GM18505 (cell line): ENCODE measurements around the gene GOLGA8J.
"Not testable (repeated sequence)": the region's sequence is repeated elsewhere in the genome, so short reads cannot be mapped to it uniquely, and the experiment has no call there.

Experiments used
- ATAC-seq: cut with Tn5 transposase; IDR thresholded peaks from one replicate; pipeline ENCODE4 v1.9.1; 2021; ENCODE audit not compliant: unreplicated experiment
- POLR2A ChIP-seq: IDR thresholded peaks from 4 replicates; pipeline ENCODE4 v1.6.1; 2011; ENCODE audit warnings: borderline replicate concordance; ENCODE audit not compliant: insufficient read depth, insufficient read length; ENCODE audit errors: extremely low read depth

GOLGA8J gene, protein sequence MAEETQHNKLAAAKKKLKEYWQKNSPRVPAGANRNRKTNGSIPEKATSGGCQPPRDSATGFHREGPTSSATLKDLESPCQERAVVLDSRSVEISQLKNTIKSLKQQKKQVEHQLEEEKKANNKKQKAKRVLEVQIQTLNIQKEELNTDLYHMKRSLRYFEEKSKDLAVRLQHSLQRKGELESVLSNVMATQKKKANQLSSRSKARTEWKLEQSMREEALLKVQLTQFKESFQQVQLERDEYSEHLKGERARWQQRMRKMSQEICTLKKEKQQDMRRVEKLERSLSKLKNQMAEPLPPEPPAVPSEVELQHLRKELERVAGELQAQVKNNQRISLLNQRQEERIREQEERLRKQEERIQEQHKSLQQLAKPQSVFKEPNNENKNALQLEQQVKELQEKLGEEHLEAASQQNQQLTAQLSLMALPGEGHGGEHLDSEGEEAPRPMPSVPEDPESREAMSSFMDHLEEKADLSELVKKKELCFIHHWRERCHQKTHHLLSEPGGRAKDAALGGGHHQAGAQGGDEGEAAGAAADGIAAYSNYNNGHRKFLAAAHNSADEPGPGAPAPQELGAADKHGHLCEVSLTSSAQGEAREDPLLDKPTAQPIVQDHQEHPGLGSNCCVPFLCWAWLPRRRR

GRCh38 chr15:30082655-30083054 lies at the start of gene GOLGA8J:
Gene GOLGA8J (plus strand): TSS chr15:30082955. CDS start chr15:30083053, 98 bp downstream.
- not testable (repeated sequence) for ATAC-seq

DNA sequence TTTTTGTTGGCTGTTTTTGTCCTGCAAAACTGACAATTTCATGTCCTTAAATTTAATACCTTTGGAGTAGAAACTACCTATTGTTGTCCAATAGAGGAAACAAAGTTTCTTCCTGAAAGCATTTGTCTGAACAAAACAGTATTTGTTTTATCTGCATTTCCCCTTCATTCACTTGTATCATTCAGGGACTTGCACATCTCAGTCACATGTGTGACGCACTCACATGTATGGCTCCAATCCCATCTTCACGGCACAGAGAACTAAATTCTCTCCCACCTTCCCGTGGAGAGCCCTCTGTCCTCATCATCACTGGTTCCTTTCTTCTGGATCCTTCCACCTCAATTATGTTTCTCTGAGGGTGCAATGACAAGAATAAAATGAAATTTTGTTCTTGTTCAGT lies 49.5 kb upstream of the GOLGA8J start:
- no peak for TF ChIP-seq POLR2A
- no peak for ATAC-seq

DNA sequence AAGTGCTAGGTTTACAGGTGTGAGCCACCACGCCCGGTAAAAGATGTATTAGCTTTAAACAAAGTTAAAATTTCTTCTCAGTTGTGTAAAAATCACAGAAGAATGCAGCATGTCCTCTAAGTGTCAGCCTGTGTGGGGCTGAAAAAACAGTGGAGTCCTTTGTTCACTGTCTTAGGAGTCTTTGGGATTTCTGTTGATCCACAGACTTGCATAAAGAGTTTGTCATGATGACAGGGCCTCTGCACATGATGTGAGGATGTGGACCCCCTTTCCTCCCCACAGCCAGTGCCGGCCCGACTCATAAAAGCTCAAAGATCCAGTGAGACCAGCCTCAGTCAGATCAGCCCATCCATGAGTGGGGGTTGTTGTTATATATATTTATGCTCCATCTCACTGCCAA lies 49.0 kb upstream of the GOLGA8J start:
- TF ChIP-seq POLR2A, result no peak
- ATAC-seq, result no peak

- ATAC-seq, result no peak
- TF ChIP-seq POLR2A, result no peak
Observed at GRCh38 chr15:30036036-30036703, 46.6 kb upstream of the GOLGA8J start.

DNA sequence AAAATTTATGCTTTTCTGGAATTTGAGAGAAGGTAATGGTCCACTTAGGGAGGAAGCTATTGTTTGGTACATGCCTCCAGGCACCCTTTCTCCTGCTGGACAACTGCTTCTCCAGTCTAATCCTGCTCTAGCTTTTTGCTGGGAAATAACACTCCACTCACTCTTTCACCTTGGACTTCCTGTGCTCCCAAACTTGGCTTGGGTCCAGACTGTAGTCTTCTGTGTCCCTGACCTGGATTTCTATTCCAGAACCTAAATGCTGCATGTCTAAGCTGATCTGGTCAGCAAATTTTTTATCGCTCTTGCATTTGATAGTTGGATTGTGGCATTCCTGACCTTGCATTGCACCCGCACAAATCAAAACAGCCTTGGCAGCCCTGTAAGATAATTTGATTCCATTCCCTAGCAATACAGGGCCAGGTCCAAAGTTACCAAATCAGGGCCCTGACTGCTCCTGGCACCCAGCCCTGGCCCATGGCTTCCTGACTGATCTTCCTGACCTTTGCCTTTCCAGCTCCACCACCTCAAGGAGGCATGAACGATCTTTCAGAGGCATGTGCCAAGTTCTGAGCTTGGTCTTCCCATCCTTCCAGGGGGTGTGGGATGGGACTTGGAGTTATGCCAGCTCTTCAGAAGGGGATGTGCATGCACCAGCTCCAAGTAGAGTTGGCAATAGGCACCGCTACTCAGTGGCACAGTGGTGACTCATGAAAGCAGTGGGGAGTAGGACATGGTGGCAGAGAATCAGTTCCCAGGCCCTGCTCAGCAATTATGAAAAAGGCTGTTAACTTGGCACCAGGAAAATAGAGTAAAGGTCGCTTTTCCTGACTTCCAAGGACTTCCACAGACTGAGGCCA lies 43.9 kb upstream of the GOLGA8J start:
- no peak for ATAC-seq
- no peak for TF ChIP-seq POLR2A

DNA sequence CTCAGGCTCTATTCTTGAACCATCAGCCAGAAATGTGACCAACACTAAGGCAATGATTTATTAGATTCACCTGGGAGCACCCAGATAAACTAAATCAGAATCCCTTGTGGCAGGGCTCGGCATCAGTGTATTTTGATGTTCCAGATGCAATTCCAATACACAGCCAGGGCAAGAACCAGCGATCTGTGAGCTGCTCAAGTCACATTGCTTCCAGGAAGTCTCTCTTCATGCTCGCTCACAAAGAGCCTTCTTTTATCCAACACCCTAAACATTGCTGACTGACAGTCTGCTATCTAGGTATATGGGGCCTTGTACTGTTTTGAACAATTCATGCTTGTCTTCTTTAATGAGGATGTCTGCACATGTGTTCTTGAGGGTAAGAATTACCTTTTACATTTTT lies 40.9 kb upstream of the GOLGA8J start:
- no peak for TF ChIP-seq POLR2A
- no peak for ATAC-seq

- no peak for ATAC-seq
- no peak for TF ChIP-seq POLR2A
Observed at GRCh38 chr15:30042556-30042955, 40.2 kb upstream of the GOLGA8J start.

DNA sequence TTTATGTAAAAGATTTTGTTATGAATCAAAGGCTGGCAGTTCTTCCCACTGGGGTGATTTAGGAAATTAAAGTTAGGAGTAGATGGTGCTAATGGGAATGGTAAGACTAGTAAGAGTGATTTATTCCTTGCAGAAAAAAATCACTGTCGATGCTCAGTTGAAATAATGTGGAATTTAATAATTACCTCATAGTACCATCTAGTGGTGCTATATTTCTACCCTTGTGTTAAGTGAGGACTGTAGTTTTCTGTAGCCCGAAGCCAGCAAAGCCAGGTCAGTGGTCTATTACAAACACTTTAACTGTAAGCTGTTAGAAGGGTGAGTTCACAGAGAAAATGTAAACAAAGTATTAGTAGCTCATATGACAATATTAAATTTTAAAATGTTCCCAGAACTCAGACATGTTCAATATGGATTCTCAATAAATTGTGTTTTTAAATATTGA lies 39.5 kb upstream of the GOLGA8J start:
- ATAC-seq, result no peak
- TF ChIP-seq POLR2A, result no peak

GRCh38 chr15:30044377-30044776 lies 38.4 kb upstream of the GOLGA8J start:
- TF ChIP-seq POLR2A, result no peak
- no peak for ATAC-seq

DNA sequence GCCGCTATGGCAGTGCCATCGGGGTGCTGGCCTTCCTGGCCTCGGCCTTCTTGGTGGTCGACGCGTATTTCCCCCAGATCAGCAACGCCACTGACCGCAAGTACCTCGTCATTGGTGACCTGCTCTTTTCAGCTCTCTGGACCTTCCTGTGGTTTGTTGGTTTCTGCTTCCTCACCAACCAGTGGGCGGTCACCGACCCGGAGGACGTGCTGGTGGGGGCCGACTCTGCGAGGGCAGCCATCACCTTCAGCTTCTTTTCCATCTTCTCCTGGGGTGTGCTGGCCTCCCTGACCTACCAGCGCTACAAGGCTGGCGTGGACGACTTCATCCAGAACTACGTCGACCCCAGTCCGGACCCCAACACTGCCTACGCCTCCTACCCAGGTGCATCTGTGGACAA lies 37.9 kb upstream of the GOLGA8J start:
- ATAC-seq, result not testable (repeated sequence)

DNA sequence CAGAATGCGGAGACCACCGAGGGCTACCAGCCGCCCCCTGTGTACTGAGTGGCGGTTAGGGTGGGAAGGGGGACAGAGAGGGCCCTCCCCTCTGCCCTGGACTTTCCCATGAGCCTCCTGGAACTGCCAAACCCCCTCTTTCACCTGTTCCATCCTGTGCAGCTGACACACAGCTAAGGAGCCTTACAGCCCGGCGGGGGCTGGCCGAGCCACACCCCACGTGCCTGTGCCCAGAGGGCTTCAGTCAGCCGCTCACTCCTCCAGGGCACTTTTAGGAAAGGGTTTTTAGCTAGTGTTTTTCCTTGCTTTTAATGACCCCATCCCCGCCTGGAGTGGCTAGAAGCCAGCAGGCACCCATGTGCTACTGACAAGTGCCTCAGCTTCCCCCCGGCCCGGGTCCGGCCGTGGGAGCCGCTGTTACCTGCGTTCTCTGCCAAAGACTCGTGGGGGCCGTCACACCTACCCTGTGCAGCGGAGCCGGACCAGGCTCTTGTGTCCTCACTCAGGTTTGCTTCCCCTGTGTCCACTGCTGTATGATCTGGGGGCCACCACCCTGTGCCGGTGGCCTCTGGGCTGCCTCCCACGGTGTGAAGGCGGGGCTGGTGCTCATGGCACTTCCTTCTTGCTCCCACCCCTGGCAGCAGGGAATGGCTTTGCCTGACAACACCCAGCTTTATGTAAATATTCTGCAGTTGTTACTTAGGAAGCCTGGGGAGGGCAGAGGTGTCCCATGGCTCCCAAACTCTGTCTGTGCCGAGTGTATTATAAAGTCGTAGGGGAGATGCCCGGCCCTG lies 37.3 kb upstream of the GOLGA8J start:
- not testable (repeated sequence) for ATAC-seq

- ATAC-seq, result no peak
- no peak for TF ChIP-seq POLR2A
Observed at GRCh38 chr15:30046430-30046829, 36.3 kb upstream of the GOLGA8J start.

- TF ChIP-seq POLR2A, result no peak
- ATAC-seq, result no peak
Observed at GRCh38 chr15:30055604-30056003, 27.2 kb upstream of the GOLGA8J start.
